Colonic mucosa (tissue), 4 donors: Measurements from ENCODE around the gene RPSA. TPM values are rescaled to one million over a fixed set of nuclear protein-coding genes. Genes with fewer than 3 reads are reported as not detected.
"Not testable (repeated sequence)": the region's sequence is repeated elsewhere in the genome, so short reads cannot be mapped to it uniquely, and the experiment has no call there.

ENCODE experiments used
- DNase-seq: peaks from one replicate; pipeline ENCODE4 v3.0.0-alpha.2; 2020
- H3K27ac ChIP-seq: fragments of 200-600 bp; one replicate; pipeline ENCODE4 v1.8.0; 2021
- H3K27me3 ChIP-seq: fragments of 200-600 bp; one replicate; pipeline ENCODE4 v1.8.0; 2021
- H3K36me3 ChIP-seq: fragments of 200-600 bp; one replicate; pipeline ENCODE4 v1.8.0; 2021
- H3K4me1 ChIP-seq: fragments of 200-600 bp; one replicate; pipeline ENCODE4 v1.8.0; 2021; ENCODE audit warnings: mild to moderate bottlenecking
- H3K4me3 ChIP-seq: fragments of 200-600 bp; one replicate; pipeline ENCODE4 v1.8.0; 2021
- H3K9ac ChIP-seq, 2 donors: one replicate each; pipeline ENCODE4 v1.7.0; 2013; ENCODE audit warnings: control low read depth in 2 of 2, low read depth in 2 of 2, low read length in 2 of 2
- H3K9me3 ChIP-seq: fragments of 200-600 bp; one replicate; pipeline ENCODE4 v1.8.0; 2021
- CTCF ChIP-seq: fragments of 200-600 bp; IDR thresholded peaks from one replicate; pipeline ENCODE4 v1.8.0; 2022; ENCODE audit warnings: antibody characterized with exemption, mild to moderate bottlenecking
- intact Hi-C: fragments of 100-400 bp; cut with DNase I; formaldehyde crosslinking; loops from one replicate; pipeline ENCODE4 v1.14.1; 2022
- total RNA-seq, 2 donors: library from RNA; stranded (reverse); fragmentation: NEBNext Ultra II Directional in 1 of 2; extraction: Animal tissue kit (Norgen Biotek cat#: 25700) in 1 of 2; gene quantifications; one replicate each; pipeline ENCODE4 v1.2.1, GENCODE V29; 2021
- donor health status: healthy.
- donor health status: DM: no; HTN: no; CAD: no.
- donor health status: DM: no; HTN: no; CAD: no.

The RPSA gene
- total RNA-seq: 1,000 to 10,000 TPM in 1 of 2 donors, 100 to 1,000 TPM in 1; 896 to 1,381 TPM

GRCh38 chr3:39406368-39407258 lies at the start of gene RPSA:
TSS of gene RPSA (plus strand) at chr3:39406720. CDS start at chr3:39407654, 934 bp downstream.
- H3K27me3 ChIP-seq: no peaks in the 10 kb centered on the region
- H3K9ac ChIP-seq: peak within 1 kb of the TSS; percentile 71 to 96
- peaks cover 5% of the 10 kb centered on the region for H3K36me3 ChIP-seq
- peaks cover 11% of the 10 kb centered on the region for H3K4me1 ChIP-seq
- no peaks in the 10 kb centered on the region for H3K9me3 ChIP-seq
- DNase-seq: peak; percentile 96
- intact Hi-C loops: no loop called here
- TF ChIP-seq CTCF: peak; percentile 16
- H3K27ac ChIP-seq: peak within 1 kb of the TSS; percentile 84
- peak within 1 kb of the TSS; percentile 69 for H3K4me3 ChIP-seq

- DNase-seq: no peak
- Histone ChIP-seq H3K4me1 (no peaks in the 10 kb centered on the region), H3K27me3 (no peaks in the 10 kb centered on the region), H3K36me3 (no peaks in the 10 kb centered on the region), H3K4me3 (no peak overlapping the region), H3K9me3 (no peaks in the 10 kb centered on the region), H3K9ac (no peak overlapping the region), H3K27ac (no peak overlapping the region)
- intact Hi-C loops: no loop called here
- TF ChIP-seq CTCF: no peak
Measured at GRCh38 chr3:39358333-39358732, 48.2 kb upstream of the RPSA start.

GRCh38 chr3:39361252-39361927 lies 45.1 kb upstream of the RPSA start:
- no peak for DNase-seq
- no peak overlapping the region for H3K27ac ChIP-seq
- H3K9ac ChIP-seq: no peak overlapping the region
- no peak for TF ChIP-seq CTCF
- intact Hi-C loops: no loop called here
- H3K4me3 ChIP-seq: no peak overlapping the region
- H3K36me3 ChIP-seq: no peaks in the 10 kb centered on the region
- no peaks in the 10 kb centered on the region for H3K27me3 ChIP-seq
- H3K9me3 ChIP-seq: no peaks in the 10 kb centered on the region
- no peaks in the 10 kb centered on the region for H3K4me1 ChIP-seq

GRCh38 chr3:39362192-39362591 lies 44.3 kb upstream of the RPSA start:
- intact Hi-C loops: no loop called here
- H3K9me3 ChIP-seq: no peaks in the 10 kb centered on the region
- no peaks in the 10 kb centered on the region for H3K4me1 ChIP-seq
- H3K9ac ChIP-seq: no peak overlapping the region
- H3K27ac ChIP-seq: no peak overlapping the region
- no peak for TF ChIP-seq CTCF
- no peaks in the 10 kb centered on the region for H3K27me3 ChIP-seq
- DNase-seq: no peak
- H3K36me3 ChIP-seq: no peaks in the 10 kb centered on the region
- H3K4me3 ChIP-seq: no peak overlapping the region

GRCh38 chr3:39362812-39363211 lies 43.7 kb upstream of the RPSA start:
- intact Hi-C loops: no loop called here
- DNase-seq: no peak
- Histone ChIP-seq H3K36me3 (no peaks in the 10 kb centered on the region), H3K27me3 (no peaks in the 10 kb centered on the region), H3K4me1 (no peaks in the 10 kb centered on the region), H3K9ac (no peak overlapping the region), H3K4me3 (no peak overlapping the region), H3K9me3 (no peaks in the 10 kb centered on the region), H3K27ac (no peak overlapping the region)
- TF ChIP-seq CTCF: no peak

GRCh38 chr3:39370450-39370849 lies 36.1 kb upstream of the RPSA start:
- intact Hi-C loops, H3K4me1 ChIP-seq: not testable (repeated sequence)

More at GRCh38 chr3:39370450-39370849, 36.1 kb upstream of the RPSA start:
- not testable (repeated sequence) for H3K4me3 ChIP-seq, H3K36me3 ChIP-seq, H3K27ac ChIP-seq, H3K27me3 ChIP-seq, H3K9me3 ChIP-seq, H3K9ac ChIP-seq, DNase-seq
